CD8-positive, alpha-beta memory T cell (primary cell): ENCODE measurements around the gene ATXN7L3. TPM values are rescaled to one million over a fixed set of nuclear protein-coding genes. Genes with fewer than 3 reads are reported as not detected.

Experiments
- CTCF ChIA-PET: fragments of 350-600 bp; sonication (Branson Sonifier 250); formaldehyde crosslinking; loops from one replicate; lab custom pipeline; 2021; ENCODE audit warnings: antibody characterized with exemption; lab: Charles Lee
- POLR2A ChIA-PET: fragments of 350-600 bp; sonication (Branson Sonifier 250); formaldehyde crosslinking; loops from one replicate; lab custom pipeline; 2021; ENCODE audit warnings: antibody characterized with exemption; lab: Charles Lee
- DNase-seq, 5 donors: peaks; one replicate each; pipeline versions ENCODE4 v3.0.0 to v3.0.0-alpha.2; 2020 to 2022; ENCODE audit warnings: mixed read lengths in 1 of 5
- H3K27ac ChIP-seq: one replicate; pipeline ENCODE4 v1.7.0; 2013; ENCODE audit warnings: low read depth, mild to moderate bottlenecking, low read length, moderate library complexity
- H3K27me3 ChIP-seq: 2 replicates; pipeline ENCODE4 v1.7.0; 2013; ENCODE audit warnings: low read length, mild to moderate bottlenecking; ENCODE audit not compliant: insufficient read depth, poor library complexity, severe bottlenecking
- H3K36me3 ChIP-seq: 2 replicates; pipeline ENCODE4 v1.7.0; 2013; ENCODE audit warnings: mild to moderate bottlenecking, low read length, moderate library complexity; ENCODE audit not compliant: insufficient read depth
- H3K4me1 ChIP-seq: 2 replicates; pipeline ENCODE4 v1.7.0; 2013; ENCODE audit warnings: mild to moderate bottlenecking, low read length, moderate library complexity; ENCODE audit not compliant: insufficient read depth
- H3K4me3 ChIP-seq: 2 replicates; pipeline ENCODE4 v1.7.0; 2013; ENCODE audit warnings: mild to moderate bottlenecking, low read length
- H3K9me3 ChIP-seq: 2 replicates; pipeline ENCODE4 v1.7.0; 2013; ENCODE audit warnings: mild to moderate bottlenecking, low read length
- H3K27ac Mint-ChIP-seq, 8 donors: one replicate each; pipeline ENCODE4 v1.8.0; 2020 to 2021; ENCODE audit warnings: mixed read lengths in 8 of 8, mild to moderate bottlenecking in 6 of 8, inconsistent platforms in 3 of 8, moderate library complexity in 3 of 8
- H3K27me3 Mint-ChIP-seq, 2 donors: one replicate each; pipeline ENCODE4 v1.8.0; 2020 to 2021; ENCODE audit warnings: mixed read lengths in 2 of 2, mild to moderate bottlenecking in 1 of 2, moderate library complexity in 1 of 2
- H3K36me3 Mint-ChIP-seq, 3 donors: one replicate each; pipeline ENCODE4 v1.8.0; 2020 to 2021; ENCODE audit warnings: mixed read lengths in 3 of 3, inconsistent platforms in 1 of 3, mild to moderate bottlenecking in 1 of 3
- H3K4me1 Mint-ChIP-seq, 3 donors: one replicate each; pipeline ENCODE4 v1.8.0; 2020 to 2021; ENCODE audit warnings: mixed read lengths in 3 of 3, inconsistent platforms in 1 of 3, mild to moderate bottlenecking in 1 of 3
- H3K4me3 Mint-ChIP-seq, 7 donors: one replicate each; pipeline ENCODE4 v1.8.0; 2020 to 2021; ENCODE audit warnings: mixed read lengths in 7 of 7, mild to moderate bottlenecking in 6 of 7, moderate library complexity in 4 of 7, inconsistent platforms in 2 of 7
- H3K9me3 Mint-ChIP-seq, 5 donors: one replicate each; pipeline ENCODE4 v1.8.0; 2020 to 2022; ENCODE audit warnings: mixed read lengths in 5 of 5, mild to moderate bottlenecking in 3 of 5, moderate library complexity in 2 of 5, inconsistent platforms in 1 of 5
- polyA plus RNA-seq: library from polyadenylated mRNA; unstranded; fragments of 300-500 nt; fragmentation: Illumina TruSeq; gene quantifications from one replicate; pipeline ENCODE4 v1.2.3, GENCODE V29; 2021
- total RNA-seq, 2 experiments: library from RNA; stranded (reverse); gene quantifications; one replicate each; pipeline ENCODE4 v1.2.3, GENCODE V29; 2021

ATXN7L3 gene
- total and polyA plus RNA-seq, 3 experiments from 2014 or later, result 15.4 to 111 (median 96.6) TPM

GRCh38 chr17:44205962-44206824 lies 6.5 kb upstream of the ATXN7L3 start:
- peaks cover 6 to 44% (median 8%) of the 10 kb centered on the region in 3 donors for H3K36me3 Mint-ChIP-seq
- DNase-seq, result no peak
- POLR2A ChIA-PET, result interaction anchor here (0.6 to 1.7 kb wide), 5 partner anchors 11 to 121 kb away, joined by 3 to 10 read pairs (median 5); partner anchors contain the start of gene UBTF
- H3K4me1 Mint-ChIP-seq, result peaks cover 28 to 43% (median 29%) of the 10 kb centered on the region in 3 donors
- Histone ChIP-seq H3K27me3 (no peaks in the 10 kb centered on the region), H3K9me3 (no peaks in the 10 kb centered on the region), H3K4me3 (no peak overlapping the region), H3K36me3 (peaks cover 37% of the 10 kb centered on the region), H3K27ac (no peak overlapping the region), H3K4me1 (peaks cover 32% of the 10 kb centered on the region)
- peak overlapping the region in 7 of 8 donors; percentile 21 to 79 (median 45) for H3K27ac Mint-ChIP-seq
- CTCF ChIA-PET, result interaction anchor here (1.1 to 2.1 kb wide), 5 partner anchors 11 to 144 kb away, joined by 3 to 11 read pairs (median 5); partner anchors contain the start of genes GRN and HDAC5
- peak overlapping the region in 1 of 7 donors; percentile 61 for H3K4me3 Mint-ChIP-seq
- H3K9me3 Mint-ChIP-seq, result no peaks in the 10 kb centered on the region
- peaks cover 0 to 4% of the 10 kb centered on the region in 2 donors for H3K27me3 Mint-ChIP-seq

DNA sequence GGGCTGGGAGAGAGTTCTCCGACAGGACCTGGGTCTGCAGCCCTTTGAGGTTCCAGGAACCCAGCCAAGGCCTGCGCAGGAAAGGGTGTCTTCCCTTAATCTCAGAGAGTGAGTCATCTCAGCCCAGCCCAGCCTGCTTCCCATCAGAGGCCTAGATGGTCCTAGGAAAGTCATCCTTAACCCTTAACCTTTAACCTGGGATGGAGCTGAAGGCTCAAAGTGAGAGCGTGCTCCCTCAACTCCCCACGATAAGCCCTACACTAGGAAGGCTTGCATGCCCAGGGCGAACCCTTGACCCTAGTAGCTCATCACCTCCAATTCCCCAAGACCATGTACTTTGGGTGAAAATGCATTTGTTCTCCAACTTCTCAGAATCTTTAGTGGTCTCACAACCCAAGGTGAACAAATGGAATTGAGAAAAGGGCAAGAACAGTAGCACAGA lies 4.8 kb upstream of the ATXN7L3 start:
- Histone ChIP-seq H3K9me3 (no peaks in the 10 kb centered on the region), H3K4me1 (peaks cover 21% of the 10 kb centered on the region), H3K27me3 (no peaks in the 10 kb centered on the region), H3K4me3 (no peak overlapping the region), H3K36me3 (peaks cover 23% of the 10 kb centered on the region), H3K27ac (no peak overlapping the region)
- Mint-ChIP-seq H3K4me3 (no peak overlapping the region), H3K27ac (peak overlapping the region in 1 of 8 donors; percentile 93), H3K27me3 (peaks cover 0 to 1% of the 10 kb centered on the region in 2 donors), H3K9me3 (no peaks in the 10 kb centered on the region), H3K4me1 (peaks cover 32 to 41% (median 33%) of the 10 kb centered on the region in 3 donors), H3K36me3 (peaks cover 6 to 36% (median 8%) of the 10 kb centered on the region in 3 donors)
- POLR2A ChIA-PET, result interaction anchor here (1.0 to 1.5 kb wide), 3 partner anchors 17 to 122 kb away, joined by 3 to 5 read pairs (median 3); no protein-coding TSS in a partner anchor
- no peak for DNase-seq
- CTCF ChIA-PET, result interaction anchor here (0.9 to 1.8 kb wide), 13 partner anchors 11 to 141 kb away, joined by 3 to 13 read pairs (median 4); partner anchors contain the start of genes GRN, TMUB2 and UBTF

GRCh38 chr17:44203731-44204440 lies 4.2 kb upstream of the ATXN7L3 start:
- peak overlapping the region; percentile 19 to 86 (median 70) for H3K27ac Mint-ChIP-seq
- H3K9me3 Mint-ChIP-seq, result no peaks in the 10 kb centered on the region
- peaks cover 6 to 31% (median 8%) of the 10 kb centered on the region in 3 donors for H3K36me3 Mint-ChIP-seq
- ChIA-PET CTCF (interaction anchor here (0.9 to 2.1 kb wide), 15 partner anchors 10 to 148 kb away, joined by 3 to 13 read pairs (median 5); partner anchors contain the start of genes GRN, TMUB2 and UBTF), POLR2A (interaction anchor here (0.6 to 1.5 kb wide), 5 partner anchors 18 to 130 kb away, joined by 3 to 5 read pairs (median 3); no protein-coding TSS in a partner anchor)
- peaks cover 0 to 1% of the 10 kb centered on the region in 2 donors for H3K27me3 Mint-ChIP-seq
- H3K4me1 ChIP-seq, result peaks cover 19% of the 10 kb centered on the region
- H3K27ac ChIP-seq, result no peak overlapping the region
- peak in 3 of 5 donors; percentile 43 to 61 (median 54) for DNase-seq
- H3K4me3 Mint-ChIP-seq, result peak overlapping the region in 1 of 7 donors; percentile 55
- H3K4me1 Mint-ChIP-seq, result peaks cover 32 to 41% (median 33%) of the 10 kb centered on the region in 3 donors
- no peak overlapping the region for H3K4me3 ChIP-seq
- no peaks in the 10 kb centered on the region for H3K9me3 ChIP-seq
- no peaks in the 10 kb centered on the region for H3K27me3 ChIP-seq
- peaks cover 17% of the 10 kb centered on the region for H3K36me3 ChIP-seq

GRCh38 chr17:44202756-44203155 lies 3.1 kb upstream of the ATXN7L3 start:
- H3K4me1 Mint-ChIP-seq, result peaks cover 36 to 43% (median 40%) of the 10 kb centered on the region in 3 donors
- Histone ChIP-seq H3K27ac (no peak overlapping the region), H3K9me3 (no peaks in the 10 kb centered on the region), H3K4me1 (peaks cover 26% of the 10 kb centered on the region), H3K27me3 (no peaks in the 10 kb centered on the region), H3K36me3 (peaks cover 8% of the 10 kb centered on the region), H3K4me3 (no peak overlapping the region)
- peaks cover 0 to 28% (median 4%) of the 10 kb centered on the region in 3 donors for H3K36me3 Mint-ChIP-seq
- no peak for DNase-seq
- H3K27ac Mint-ChIP-seq, result peak overlapping the region in 6 of 8 donors; percentile 69 to 88 (median 77)
- no peaks in the 10 kb centered on the region for H3K9me3 Mint-ChIP-seq
- ChIA-PET CTCF (interaction anchor here (0.9 to 3.0 kb wide), 6 partner anchors 7 to 149 kb away, joined by 3 to 28 read pairs (median 8); partner anchors contain the start of genes GRN and TMUB2), POLR2A (interaction anchor here (5.4 kb wide), 1 partner anchor 18 kb away, joined by 54 read pairs; the partner anchor contains the start of gene UBTF)
- H3K27me3 Mint-ChIP-seq, result peaks cover 0 to 1% of the 10 kb centered on the region in 2 donors
- H3K4me3 Mint-ChIP-seq, result peak overlapping the region in 6 of 7 donors; percentile 26 to 60 (median 57)

GRCh38 chr17:44200478-44201155 lies 933 bp upstream of the ATXN7L3 start:
- no peak for DNase-seq
- POLR2A ChIA-PET, result interaction anchor here (1.0 to 5.4 kb wide), 4 partner anchors 14 to 127 kb away, joined by 4 to 54 read pairs (median 18); partner anchors contain the start of genes HDAC5, TMUB2 and UBTF
- peaks cover 0 to 31% (median 5%) of the 10 kb centered on the region in 3 donors for H3K36me3 Mint-ChIP-seq
- CTCF ChIA-PET, result interaction anchor here (0.9 to 3.0 kb wide), 4 partner anchors 9 to 20 kb away, joined by 3 to 28 read pairs (median 6); no protein-coding TSS in a partner anchor
- H3K4me1 ChIP-seq, result peaks cover 30% of the 10 kb centered on the region
- H3K27ac ChIP-seq, result peak overlapping the region; percentile 64
- H3K27ac Mint-ChIP-seq, result peak overlapping the region; percentile 69 to 98 (median 92)
- H3K4me3 ChIP-seq, result peak overlapping the region; percentile 66
- no peaks in the 10 kb centered on the region for H3K27me3 ChIP-seq
- H3K27me3 Mint-ChIP-seq, result peaks cover 0 to 1% of the 10 kb centered on the region in 2 donors
- H3K36me3 ChIP-seq, result peaks cover 12% of the 10 kb centered on the region
- no peaks in the 10 kb centered on the region for H3K9me3 ChIP-seq
- H3K4me1 Mint-ChIP-seq, result peaks cover 38 to 49% (median 41%) of the 10 kb centered on the region in 3 donors
- peak overlapping the region; percentile 80 to 92 (median 90) for H3K4me3 Mint-ChIP-seq
- H3K9me3 Mint-ChIP-seq, result no peaks in the 10 kb centered on the region

GRCh38 chr17:44198721-44199552 lies 747 bp downstream of the ATXN7L3 start:
- Mint-ChIP-seq H3K4me1 (peaks cover 33 to 48% (median 38%) of the 10 kb centered on the region in 3 donors), H3K4me3 (peak overlapping the region; percentile 87 to 96 (median 88)), H3K27ac (peak overlapping the region; percentile 84 to 96 (median 85)), H3K27me3 (peaks cover 0 to 1% of the 10 kb centered on the region in 2 donors), H3K36me3 (peaks cover 0 to 45% (median 8%) of the 10 kb centered on the region in 3 donors), H3K9me3 (no peaks in the 10 kb centered on the region)
- Histone ChIP-seq H3K4me3 (peak overlapping the region; percentile 84), H3K27ac (peak overlapping the region; percentile 76), H3K4me1 (peaks cover 27% of the 10 kb centered on the region), H3K9me3 (no peaks in the 10 kb centered on the region), H3K36me3 (peaks cover 29% of the 10 kb centered on the region), H3K27me3 (no peaks in the 10 kb centered on the region)
- CTCF ChIA-PET, result interaction anchor here (0.9 to 2.3 kb wide), 6 partner anchors 10 to 147 kb away, joined by 3 to 13 read pairs (median 4); partner anchors contain the start of gene HDAC5
- POLR2A ChIA-PET, result interaction anchor here (0.6 to 5.4 kb wide), 7 partner anchors 13 to 829 kb away, joined by 4 to 54 read pairs (median 5); partner anchors contain the start of genes TMUB2 and UBTF
- DNase-seq, result peak; percentile 45 to 75 (median 52)
